Upper lobe of left lung (tissue), 6 donors: ENCODE measurements around the gene TIMP2. TPM values are rescaled to one million over a fixed set of nuclear protein-coding genes. Genes with fewer than 3 reads are reported as not detected.
A peak's percentile ranks its signal among the peaks of the same experiment; 100 is the strongest.

Source experiments
- ATAC-seq, 2 donors: fragments of 200-7000 bp; cut with Tn5 transposase; one replicate each; pipeline ENCODE4 v1.9.1; 2022; ENCODE audit warnings: mild to moderate bottlenecking in 2 of 2, moderate library complexity in 2 of 2; ENCODE audit not compliant: low FRiP score in 2 of 2
- DNase-seq, 2 donors: peaks; one replicate each; pipeline ENCODE4 v3.0.0-alpha.2; 2019 to 2020
- H3K27ac ChIP-seq, 4 donors: fragments of 200-600 bp; sonication (generic); one replicate each; pipeline ENCODE4 v1.5.1; 2016 to 2019
- H3K27me3 ChIP-seq, 4 donors: fragments of 200-600 bp; sonication (generic); one replicate each; pipeline ENCODE4 v1.5.1; 2017 to 2019
- H3K36me3 ChIP-seq, 4 donors: fragments of 200-600 bp; sonication (generic); one replicate each; pipeline ENCODE4 v1.5.1; 2016 to 2019
- H3K4me1 ChIP-seq, 4 donors: fragments of 200-600 bp; sonication (generic); one replicate each; pipeline ENCODE4 v1.5.1; 2018 to 2019
- H3K4me3 ChIP-seq, 4 donors: fragments of 200-600 bp; sonication (generic); one replicate each; pipeline ENCODE4 v1.5.1; 2017 to 2019; ENCODE audit warnings: mild to moderate bottlenecking in 2 of 4, moderate library complexity in 1 of 4
- H3K9me3 ChIP-seq, 4 donors: fragments of 200-600 bp; sonication (generic); one replicate each; pipeline ENCODE4 v1.5.1; 2018 to 2019
- EP300 ChIP-seq, 4 donors: sonication (generic); formaldehyde crosslinking; IDR thresholded peaks; one replicate each; pipeline ENCODE4 v1.5.1; 2017; ENCODE audit warnings: antibody characterized with exemption in 4 of 4, control low read depth in 2 of 4
- POLR2A ChIP-seq, 4 donors: fragments of 450-650 bp; IDR thresholded peaks; one replicate each; pipeline ENCODE4 v1.5.1; 2016 to 2017; ENCODE audit warnings: antibody characterized with exemption in 4 of 4, mild to moderate bottlenecking in 2 of 4
- POLR2AphosphoS5 ChIP-seq, 2 donors: sonication (generic); formaldehyde crosslinking; IDR thresholded peaks; one replicate each; pipeline ENCODE4 v1.5.1; 2017; ENCODE audit warnings: antibody characterized with exemption in 2 of 2
- WGBS, 2 donors: methylation state at CpG; one replicate each; pipeline ENCODE4 v1.1.5; 2017 to 2018; 5-methylcytosine and 5-hydroxymethylcytosine counted together
- total RNA-seq, 6 donors: library from RNA; depleted of rRNA in 4 of 6; stranded (reverse); fragments of >200 nt in 4 of 6; gene quantifications; one replicate each; pipeline versions ENCODE4 v1.1.0 to v1.2.1, GENCODE V29; 2016 to 2021
- TF ChIP-seq, protein P1 (sequence below), 6 experiments: fragments of 450-650 bp in 4 of 6; fragments of 200-600 bp in 2 of 6; sonication (generic) in 2 of 6; IDR thresholded peaks; one replicate each; pipeline ENCODE4 v1.5.1; 2016 to 2019; ENCODE audit warnings: antibody characterized with exemption in 6 of 6
- donor health status: DM: no; HTN: no; CAD: no; lungs with moderate emphysema.
- donor health status: DM: no; HTN: yes; CAD: no; lungs with severe emphysema.

TIMP2 gene
- total RNA-seq, 6 donors from 2014 or later = 60.8 to 313 (median 145) TPM

DNA sequence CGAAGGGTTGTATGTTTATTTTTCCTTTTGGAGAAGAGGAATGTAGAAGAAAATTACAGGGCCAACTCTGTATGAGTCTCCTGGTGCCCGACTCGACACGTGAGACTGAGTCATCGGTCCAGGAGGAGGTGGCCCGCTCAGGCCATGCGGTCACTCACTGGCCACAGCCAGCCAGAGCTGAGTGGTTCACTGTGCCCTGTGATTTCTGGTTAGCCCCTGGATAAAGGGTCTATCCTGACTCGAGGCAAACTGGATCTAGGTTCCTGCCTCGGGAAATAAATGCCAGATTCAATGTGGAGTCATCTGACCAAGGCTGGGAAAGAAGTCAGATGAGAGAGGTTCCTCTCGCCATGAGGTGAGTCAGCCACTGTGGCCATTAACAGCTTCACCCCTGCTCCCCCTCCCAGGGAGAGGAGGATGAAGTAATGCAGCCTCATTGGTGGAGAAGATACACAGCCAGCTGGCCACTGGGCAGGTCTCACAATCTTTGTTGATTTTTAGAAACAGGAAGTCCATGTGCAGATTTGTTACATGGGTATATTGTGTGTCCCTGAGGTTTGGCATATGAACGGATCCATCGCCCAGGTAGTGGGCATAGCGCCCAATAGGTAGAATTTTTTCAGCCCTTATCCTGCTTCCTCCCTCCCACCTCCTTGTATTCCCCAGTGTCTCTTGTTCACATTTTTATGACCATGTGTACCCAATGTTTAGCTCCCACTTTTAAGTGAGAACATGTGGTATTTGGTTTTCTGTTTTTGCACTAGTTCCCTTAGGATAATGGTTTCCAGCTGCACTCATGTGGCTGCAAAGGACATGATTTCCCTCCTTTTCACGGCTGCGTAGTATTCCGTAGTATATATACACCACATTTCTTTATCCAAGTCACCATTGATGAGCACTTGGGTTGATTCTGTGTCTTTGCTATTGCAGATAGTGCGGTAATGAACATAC is 62.8 kb downstream of the TIMP2 start:
- DNase-seq = peak in 1 of 2 donors; percentile 80
- H3K36me3 ChIP-seq = peaks cover 0 to 7% (median 1%) of the 10 kb centered on the region in 4 donors
- no peaks in the 10 kb centered on the region for H3K27me3 ChIP-seq
- WGBS, 2 donors = 71 to 79% methylated on average over 15 to 17 of the region's 17 CpGs
- H3K4me3 ChIP-seq = no peak overlapping the region
- ATAC-seq = peak; percentile 88 to 96
- H3K9me3 ChIP-seq = no peaks in the 10 kb centered on the region
- H3K27ac ChIP-seq = peak overlapping the region; percentile 28 to 75 (median 56)
- H3K4me1 ChIP-seq = peaks cover 6 to 14% (median 11%) of the 10 kb centered on the region in 4 donors
- TF ChIP-seq EP300 (IDR thresholded peaks at IDR 0.05) (peak in 1 of 4 donors; percentile 17), POLR2AphosphoS5 (IDR thresholded peaks at IDR 0.05) (peak in 1 of 2 donors; percentile 49), POLR2A (IDR thresholded peaks at IDR 0.05) (no peak)
- TF ChIP-seq, protein P1, sequence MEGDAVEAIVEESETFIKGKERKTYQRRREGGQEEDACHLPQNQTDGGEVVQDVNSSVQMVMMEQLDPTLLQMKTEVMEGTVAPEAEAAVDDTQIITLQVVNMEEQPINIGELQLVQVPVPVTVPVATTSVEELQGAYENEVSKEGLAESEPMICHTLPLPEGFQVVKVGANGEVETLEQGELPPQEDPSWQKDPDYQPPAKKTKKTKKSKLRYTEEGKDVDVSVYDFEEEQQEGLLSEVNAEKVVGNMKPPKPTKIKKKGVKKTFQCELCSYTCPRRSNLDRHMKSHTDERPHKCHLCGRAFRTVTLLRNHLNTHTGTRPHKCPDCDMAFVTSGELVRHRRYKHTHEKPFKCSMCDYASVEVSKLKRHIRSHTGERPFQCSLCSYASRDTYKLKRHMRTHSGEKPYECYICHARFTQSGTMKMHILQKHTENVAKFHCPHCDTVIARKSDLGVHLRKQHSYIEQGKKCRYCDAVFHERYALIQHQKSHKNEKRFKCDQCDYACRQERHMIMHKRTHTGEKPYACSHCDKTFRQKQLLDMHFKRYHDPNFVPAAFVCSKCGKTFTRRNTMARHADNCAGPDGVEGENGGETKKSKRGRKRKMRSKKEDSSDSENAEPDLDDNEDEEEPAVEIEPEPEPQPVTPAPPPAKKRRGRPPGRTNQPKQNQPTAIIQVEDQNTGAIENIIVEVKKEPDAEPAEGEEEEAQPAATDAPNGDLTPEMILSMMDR (IDR thresholded peaks at IDR 0.05) = no peak

DNA sequence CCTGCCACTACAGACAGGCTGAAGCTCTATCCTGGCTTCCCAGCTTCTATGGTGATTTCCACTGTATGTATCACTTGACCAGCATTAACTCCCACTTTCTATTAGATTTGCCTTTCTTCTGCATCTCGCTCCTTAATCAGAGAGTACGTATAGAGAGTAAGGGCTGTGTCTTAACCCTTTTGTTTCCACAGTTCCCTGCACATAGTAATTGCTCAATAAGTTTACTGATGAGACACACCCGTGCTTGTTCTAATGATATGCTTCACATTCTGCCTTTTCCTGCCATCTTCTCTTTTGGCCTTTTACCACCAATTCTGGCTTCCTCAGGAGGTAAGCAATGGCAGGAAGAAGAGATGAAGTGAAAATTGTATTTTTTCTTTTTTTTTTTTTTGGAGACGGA is 64.0 kb downstream of the TIMP2 start:
- Histone ChIP-seq H3K4me3 (no peak overlapping the region), H3K36me3 (peaks cover 0 to 18% (median 7%) of the 10 kb centered on the region in 4 donors), H3K4me1 (peaks cover 4 to 10% (median 7%) of the 10 kb centered on the region in 4 donors), H3K9me3 (no peaks in the 10 kb centered on the region), H3K27ac (peak overlapping the region in 3 of 4 donors; percentile 28 to 75 (median 62)), H3K27me3 (no peaks in the 10 kb centered on the region)
- 84 to 96% methylated on average over 4 of the region's 4 CpGs for WGBS, 2 donors
- no peak for TF ChIP-seq POLR2AphosphoS5 (IDR thresholded peaks at IDR 0.05)
- TF ChIP-seq, protein P1 (IDR thresholded peaks at IDR 0.05) = no peak
- no peak for TF ChIP-seq EP300 (IDR thresholded peaks at IDR 0.05)
- no peak for TF ChIP-seq POLR2A (IDR thresholded peaks at IDR 0.05)
- ATAC-seq = no peak
- no peak for DNase-seq

DNA sequence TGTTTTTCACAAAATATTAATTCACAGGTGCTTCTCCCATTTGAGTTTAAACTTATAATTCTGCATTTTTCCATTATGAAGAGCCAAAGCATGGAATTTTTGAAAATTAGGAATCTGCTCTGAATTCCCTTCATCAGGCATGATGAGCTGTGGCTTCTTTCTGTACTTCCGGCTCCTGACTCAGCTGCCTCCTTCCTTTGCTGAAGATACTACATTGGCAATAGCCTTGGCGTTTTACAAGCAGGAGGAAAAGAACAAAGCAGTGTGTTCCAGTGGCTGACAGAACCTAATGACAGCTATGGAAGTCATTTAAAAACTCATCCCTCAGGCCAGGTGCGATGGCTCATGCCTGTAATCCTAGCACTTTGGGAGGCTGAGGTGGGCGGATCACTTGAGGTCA is 66.1 kb downstream of the TIMP2 start:
- DNase-seq (no peak), ATAC-seq (no peak)
- H3K4me1 ChIP-seq = peaks cover 0 to 4% (median 0%) of the 10 kb centered on the region in 4 donors
- no peaks in the 10 kb centered on the region for H3K9me3 ChIP-seq
- H3K36me3 ChIP-seq = peaks cover 0 to 37% (median 17%) of the 10 kb centered on the region in 4 donors
- TF ChIP-seq POLR2AphosphoS5 (IDR thresholded peaks at IDR 0.05) = no peak
- TF ChIP-seq POLR2A (IDR thresholded peaks at IDR 0.05) = no peak
- TF ChIP-seq, protein P1 (IDR thresholded peaks at IDR 0.05) = no peak
- TF ChIP-seq EP300 (IDR thresholded peaks at IDR 0.05) = no peak
- H3K4me3 ChIP-seq = no peak overlapping the region
- 88 to 89% methylated on average over 4 of the region's 4 CpGs for WGBS, 2 donors
- H3K27ac ChIP-seq = no peak overlapping the region
- H3K27me3 ChIP-seq = no peaks in the 10 kb centered on the region

DNA sequence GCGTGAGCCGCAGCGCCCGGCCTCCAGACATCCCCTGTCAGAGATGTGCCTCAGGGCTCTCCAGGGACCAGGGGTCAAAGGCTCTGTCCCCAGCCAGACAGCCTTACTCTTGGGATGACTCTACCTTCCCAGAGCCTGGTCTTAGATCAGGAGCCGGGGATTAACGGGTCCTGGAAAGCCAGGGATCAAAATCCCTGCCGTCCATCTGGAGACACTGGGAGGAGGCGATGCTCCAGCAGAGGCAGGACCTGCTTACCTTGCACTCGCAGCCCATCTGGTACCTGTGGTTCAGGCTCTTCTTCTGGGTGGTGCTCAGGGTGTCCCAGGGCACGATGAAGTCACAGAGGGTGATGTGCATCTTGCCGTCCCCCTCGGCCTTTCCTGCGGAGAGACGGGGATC is 67.9 kb downstream of the TIMP2 start:
- H3K4me1 ChIP-seq = peaks cover 0 to under 1% (median 0%) of the 10 kb centered on the region in 4 donors
- TF ChIP-seq POLR2A (IDR thresholded peaks at IDR 0.05) = no peak
- TF ChIP-seq, protein P1 (IDR thresholded peaks at IDR 0.05) = no peak
- no peak for TF ChIP-seq EP300 (IDR thresholded peaks at IDR 0.05)
- no peak for TF ChIP-seq POLR2AphosphoS5 (IDR thresholded peaks at IDR 0.05)
- 89 to 96% methylated on average over 13 to 14 of the region's 14 CpGs for WGBS, 2 donors
- no peak for ATAC-seq
- peaks cover 0 to 47% (median 17%) of the 10 kb centered on the region in 4 donors for H3K36me3 ChIP-seq
- no peaks in the 10 kb centered on the region for H3K9me3 ChIP-seq
- H3K27me3 ChIP-seq = no peaks in the 10 kb centered on the region
- no peak overlapping the region for H3K4me3 ChIP-seq
- no peak overlapping the region for H3K27ac ChIP-seq
- DNase-seq = no peak
